Ramos (cell line): Measurements from ENCODE around the gene ASB6.
"Not testable (repeated sequence)": the region's sequence is repeated elsewhere in the genome, so short reads cannot be mapped to it uniquely, and the experiment has no call there.

Source experiments
- in situ Hi-C: fragments of 300-500 bp; cut with MboI; formaldehyde crosslinking; loops from one replicate; pipeline ENCODE4 v1.14.3; 2022; ENCODE audit warnings: low sequenced_read_pairs; ENCODE audit not compliant: unreplicated experiment

ASB6 gene

DNA sequence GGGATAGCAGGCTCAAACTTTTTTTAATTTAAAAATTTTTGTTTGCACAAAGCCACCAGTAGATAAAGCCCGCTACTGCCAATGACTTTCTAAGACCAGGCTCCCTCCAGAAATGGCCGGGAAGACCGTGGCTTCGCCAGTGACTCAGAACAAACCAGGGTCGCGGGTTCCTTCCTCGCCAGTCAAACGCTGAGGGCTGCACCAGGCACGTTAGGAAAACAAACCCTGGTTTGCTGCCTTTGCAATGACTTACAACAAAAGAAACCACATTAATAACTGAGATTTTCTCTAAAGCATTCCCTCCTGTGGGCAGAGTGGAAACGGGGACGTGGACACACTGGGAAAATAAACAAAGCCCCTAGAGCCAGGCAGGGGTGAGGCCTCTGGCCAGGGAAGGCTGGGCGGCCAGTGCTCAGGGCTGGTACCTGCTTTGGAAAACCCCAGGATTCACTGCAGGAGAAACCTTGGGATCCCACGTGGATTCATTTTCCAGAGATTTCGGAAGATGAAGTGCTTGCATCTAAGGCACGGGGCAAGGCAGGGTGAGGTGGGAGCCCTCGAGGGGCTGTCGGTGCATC lies 27.3 kb upstream of the ASB6 start:
- in situ Hi-C loops, result no loop called here

DNA sequence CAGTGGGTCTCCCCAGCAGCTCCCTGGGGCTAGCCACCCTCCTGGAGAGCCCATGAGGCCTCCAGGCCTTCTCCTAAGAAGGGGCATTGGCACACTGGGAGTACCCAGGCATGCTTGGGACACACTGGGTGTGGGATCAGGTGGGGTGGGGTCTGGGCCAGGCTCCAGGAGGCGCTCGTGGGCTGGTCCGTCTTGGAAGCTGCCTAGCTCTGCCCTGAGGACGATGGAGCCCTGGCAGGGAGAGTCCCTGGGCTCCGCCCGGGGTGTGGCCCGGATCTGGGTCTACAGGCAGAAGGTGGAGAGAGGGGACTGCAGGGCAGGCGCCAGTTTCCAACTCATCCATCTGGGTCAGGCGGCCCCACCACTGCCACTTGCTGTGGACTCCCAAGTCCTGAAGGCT lies 25.9 kb upstream of the ASB6 start:
- in situ Hi-C loops, result no loop called here

DNA sequence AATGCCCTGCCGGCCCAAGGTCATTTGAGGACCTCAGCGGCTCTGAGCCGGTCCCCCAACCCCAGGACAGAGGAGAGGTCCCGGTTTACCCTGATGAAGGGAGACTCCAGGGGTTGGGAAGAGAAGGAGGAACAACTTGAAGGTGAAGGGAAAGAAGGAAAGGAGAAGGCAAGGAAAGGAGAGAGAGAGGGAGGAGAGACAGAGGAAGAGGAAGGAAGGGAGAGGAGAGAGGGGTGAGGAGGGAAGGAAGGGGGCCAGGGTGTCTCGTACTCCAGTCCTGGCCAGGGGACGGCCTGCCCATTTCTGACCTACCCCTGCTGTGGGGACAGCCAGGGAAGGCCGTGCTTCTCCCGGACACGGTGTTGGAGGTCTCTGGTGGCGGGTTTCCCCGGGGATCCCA lies 25.4 kb upstream of the ASB6 start:
- in situ Hi-C loops, result no loop called here

DNA sequence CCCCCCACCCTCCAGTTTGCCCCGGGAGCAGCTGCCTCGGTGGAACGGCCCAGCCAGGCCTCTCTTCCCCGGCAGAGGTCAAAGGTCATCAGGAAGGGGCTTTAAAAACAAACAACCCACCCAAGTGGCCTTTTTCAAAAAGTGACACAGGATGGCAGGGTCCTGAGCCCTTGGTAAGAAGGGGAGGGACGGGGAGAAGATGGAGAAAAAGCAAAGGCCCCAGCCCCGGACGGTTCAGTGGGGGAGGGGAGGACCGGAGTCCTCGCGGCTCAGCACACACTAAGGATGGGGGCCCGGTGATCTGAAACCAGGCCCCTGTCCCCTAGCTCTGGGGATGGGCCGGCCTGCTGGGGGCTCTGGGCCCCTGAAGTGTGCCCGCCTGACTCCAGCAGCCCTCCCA lies 24.6 kb upstream of the ASB6 start:
- in situ Hi-C loops, result no loop called here

DNA sequence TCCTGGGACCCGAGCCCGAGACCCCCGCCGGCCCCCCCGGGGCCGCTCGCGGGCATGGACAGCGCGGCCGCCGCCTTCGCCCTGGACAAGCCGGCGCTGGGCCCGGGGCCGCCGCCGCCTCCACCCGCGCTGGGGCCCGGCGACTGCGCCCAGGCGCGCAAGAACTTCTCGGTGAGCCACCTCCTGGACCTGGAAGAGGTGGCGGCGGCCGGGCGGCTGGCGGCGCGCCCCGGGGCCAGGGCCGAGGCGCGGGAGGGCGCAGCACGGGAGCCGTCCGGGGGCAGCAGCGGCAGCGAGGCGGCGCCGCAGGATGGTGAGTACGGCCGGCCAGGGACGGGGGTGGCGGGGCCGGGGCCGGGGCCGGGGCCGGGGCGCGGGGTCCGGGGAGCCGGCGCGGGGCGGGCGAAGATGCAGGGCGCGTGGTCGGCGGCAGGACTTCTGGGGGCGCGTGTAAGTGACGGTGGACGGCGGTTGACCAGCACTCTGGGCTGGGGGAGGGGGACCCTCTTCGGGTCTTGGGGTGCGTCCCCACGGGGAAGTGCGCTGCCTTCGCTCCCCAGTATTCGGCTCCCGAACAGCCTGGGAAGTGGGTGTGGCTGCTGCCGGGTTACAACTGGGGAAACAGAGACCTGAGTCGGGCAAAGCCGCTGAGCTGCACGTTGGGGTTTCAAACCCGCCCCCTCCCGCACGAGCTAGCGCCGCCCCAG lies 24.0 kb upstream of the ASB6 start:
- in situ Hi-C loops, result no loop called here

DNA sequence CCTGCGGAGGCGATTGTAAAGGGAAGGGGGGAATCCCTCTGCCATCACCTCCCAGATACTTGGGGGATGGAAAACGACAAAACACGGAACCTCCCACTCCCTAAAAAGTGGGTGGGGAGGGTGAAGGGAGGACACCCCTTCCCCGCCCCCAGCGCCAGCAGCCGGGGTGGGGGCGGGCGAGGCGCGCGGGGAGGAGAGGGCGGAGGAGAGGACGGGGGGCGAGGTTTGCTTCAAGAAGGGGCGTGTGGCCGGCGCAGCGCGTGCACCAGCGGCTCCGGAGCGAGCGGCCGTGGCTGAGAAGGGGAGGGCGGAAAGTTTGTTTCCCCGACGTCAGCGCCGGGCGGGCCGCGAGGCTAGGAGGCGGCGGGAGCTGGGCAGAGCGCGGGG lies 23.4 kb upstream of the ASB6 start, which contains the start of gene PRRX2:
PRRX2 (plus strand) TSS at position 259 of the 387 bp plus-strand sequence. CDS start 221 bp downstream, outside the sequence.
- in situ Hi-C loops, result no loop called here

DNA sequence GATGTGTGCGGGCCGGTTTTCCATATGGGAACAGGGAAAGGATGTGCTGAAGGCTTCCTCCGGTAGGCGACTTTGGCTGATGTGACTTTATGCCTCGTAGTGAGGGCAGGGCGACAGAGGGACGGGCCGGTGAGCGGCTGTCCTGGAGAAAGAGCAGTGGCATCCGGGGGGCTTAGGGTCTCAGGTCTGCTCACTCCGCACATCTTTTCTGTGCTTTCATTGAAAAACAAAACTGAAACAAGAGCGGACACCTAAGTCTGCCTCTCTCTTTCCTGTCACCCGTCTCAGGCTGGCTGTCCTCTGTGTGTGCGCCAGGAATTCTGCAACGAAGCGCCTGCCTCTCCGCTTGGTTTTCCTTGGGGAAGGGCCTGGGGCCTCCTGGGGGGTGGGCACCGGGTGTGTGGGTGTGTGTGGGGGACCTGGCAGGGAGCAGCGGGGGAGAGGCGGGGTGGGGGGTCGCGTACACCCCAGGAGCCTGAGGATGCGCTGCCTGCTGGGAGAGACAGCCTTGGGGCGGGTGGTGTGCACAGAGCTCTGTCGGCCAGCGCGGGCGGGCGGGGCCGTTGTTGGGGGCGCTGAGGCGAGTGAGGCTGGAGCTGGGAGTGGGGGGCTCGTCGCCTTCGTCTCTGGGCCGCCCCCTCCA lies 22.9 kb upstream of the ASB6 start:
- in situ Hi-C loops, result no loop called here

DNA sequence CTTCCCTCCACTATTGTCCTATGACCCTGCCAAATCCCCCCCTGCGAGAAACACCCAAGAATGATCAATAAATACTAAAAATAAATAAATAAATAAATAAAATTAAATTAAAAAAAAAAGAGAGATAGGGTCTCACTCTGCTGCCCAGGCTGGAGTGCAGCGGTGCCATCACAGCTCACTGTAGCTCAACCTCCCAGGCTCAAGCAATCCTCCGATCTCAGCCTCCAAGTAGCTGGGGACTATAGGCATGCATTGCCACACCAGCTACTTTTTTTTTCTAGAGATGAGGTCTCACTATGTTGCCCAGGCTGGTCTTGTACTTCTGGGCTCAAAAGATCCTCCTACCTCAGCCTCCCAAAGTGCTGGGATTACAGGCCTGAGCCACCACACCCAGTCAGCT lies 20.3 kb upstream of the ASB6 start:
- in situ Hi-C loops, result not testable (repeated sequence)

DNA sequence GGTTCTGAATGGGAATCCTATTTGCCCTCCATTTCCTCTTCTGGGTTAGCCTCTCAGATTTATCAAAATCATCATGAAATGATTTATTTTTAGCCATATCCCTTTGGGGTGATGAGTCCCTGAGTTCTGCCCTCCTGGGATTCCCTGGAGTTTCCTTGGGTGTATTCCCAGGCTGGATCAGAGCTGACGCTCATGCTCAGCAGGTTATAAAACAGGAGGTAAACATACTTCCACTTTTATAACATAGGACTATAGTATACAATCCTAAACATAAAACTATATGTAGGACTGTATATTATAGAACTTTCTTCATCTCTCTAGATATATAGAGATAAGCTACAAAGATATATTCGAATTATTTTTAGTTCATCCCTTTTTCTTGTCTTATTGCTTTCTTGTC lies 19.1 kb upstream of the ASB6 start:
- in situ Hi-C loops, result no loop called here

DNA sequence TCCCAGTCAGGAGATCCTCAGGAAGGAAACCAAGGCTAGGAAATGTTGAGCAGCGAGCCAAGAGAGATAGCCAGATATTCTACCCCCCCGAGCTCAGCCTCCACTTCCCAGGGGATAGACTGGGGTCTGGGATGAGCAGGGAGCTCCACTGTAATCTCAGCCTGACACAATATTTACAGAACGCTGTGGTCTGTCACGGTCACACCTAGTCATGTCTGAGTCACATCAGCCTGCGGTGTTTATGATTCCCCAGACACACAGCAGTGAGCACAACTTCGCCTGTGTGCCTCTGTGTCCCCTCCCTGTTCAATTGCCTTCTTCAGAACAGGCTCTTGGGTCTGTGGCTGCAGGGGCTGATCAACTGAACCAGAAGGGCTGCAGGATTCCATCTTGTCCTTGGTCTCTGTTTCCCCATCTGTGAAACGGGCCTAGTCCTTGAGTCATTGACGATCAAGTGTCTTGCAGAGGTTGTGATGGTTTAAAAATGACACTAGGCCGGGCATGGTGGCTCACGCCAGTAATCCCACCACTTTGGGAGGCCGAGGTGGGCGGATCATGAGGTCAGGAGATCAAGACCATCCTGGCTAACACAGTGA lies 14.9 kb upstream of the ASB6 start:
- in situ Hi-C loops, result loop anchor here (10.0 kb wide), 1 partner anchor 128 kb away; no protein-coding TSS in a partner anchor

DNA sequence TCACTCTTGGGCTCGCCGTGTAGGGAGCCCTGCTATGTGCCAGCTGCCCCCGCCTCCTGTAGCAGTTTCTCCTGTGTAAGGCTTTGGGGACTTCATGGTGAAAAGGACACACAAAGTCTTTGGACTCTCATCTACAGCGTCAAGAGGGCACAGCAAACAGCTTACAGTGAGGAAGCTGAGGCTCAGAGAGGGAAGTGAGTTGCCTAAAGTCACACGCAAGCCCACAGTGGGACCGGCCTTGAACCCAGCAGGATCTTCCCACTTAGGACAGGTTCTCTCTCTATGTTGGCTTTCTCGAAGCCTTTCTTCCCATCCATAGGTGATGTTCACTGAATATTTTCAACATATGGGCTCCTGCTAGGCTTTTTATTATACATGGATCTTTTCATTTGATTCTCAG lies 13.7 kb upstream of the ASB6 start:
- in situ Hi-C loops, result loop anchor here (10.0 kb wide), 1 partner anchor 129 kb away; no protein-coding TSS in a partner anchor

DNA sequence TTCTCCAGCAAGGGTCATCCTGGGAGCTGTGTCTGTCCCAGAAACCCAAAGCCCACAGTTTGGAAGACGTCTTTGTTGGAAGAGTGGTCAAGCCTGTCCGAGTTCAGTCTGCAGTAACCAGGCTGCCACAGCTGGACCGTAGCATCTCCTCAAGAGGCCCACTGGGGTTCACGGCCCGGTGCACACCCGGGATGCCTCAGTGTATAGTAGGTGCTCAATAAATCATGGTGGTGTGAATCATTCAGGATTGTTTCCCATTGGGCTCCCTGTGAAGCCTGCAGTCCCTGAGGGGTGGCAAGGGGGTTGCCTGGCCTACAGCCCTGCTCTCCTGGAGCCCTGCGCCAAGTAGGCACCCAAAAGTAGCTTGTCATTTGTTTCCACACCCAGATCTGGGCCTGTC lies 13.2 kb upstream of the ASB6 start:
- in situ Hi-C loops, result loop anchor here (10.0 kb wide), 1 partner anchor 130 kb away; no protein-coding TSS in a partner anchor

DNA sequence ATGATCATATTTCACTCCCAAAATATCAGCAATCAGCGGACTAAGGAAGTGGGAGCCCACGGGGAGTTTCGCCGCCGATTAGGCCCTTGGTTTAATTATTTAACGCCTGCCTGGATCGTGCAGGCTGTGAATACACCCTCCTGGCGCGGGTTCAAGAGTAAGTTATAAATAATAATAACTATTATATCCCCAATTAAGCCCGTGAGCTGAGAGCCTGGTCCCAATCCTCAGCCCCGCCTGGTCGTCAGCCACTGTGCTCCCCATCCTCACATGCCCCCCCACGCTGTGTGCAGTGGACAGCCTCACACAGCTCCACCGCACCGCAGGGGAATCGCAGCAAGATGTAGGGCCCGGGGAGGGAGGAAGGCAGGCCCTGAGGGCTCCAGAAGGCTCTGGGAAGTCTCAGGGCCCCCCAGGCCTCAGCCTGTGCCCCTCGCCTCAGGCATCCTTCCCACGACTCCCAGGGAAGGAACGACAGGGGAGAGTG lies 12.6 kb upstream of the ASB6 start:
- in situ Hi-C loops, result loop anchor here (10.0 kb wide), 1 partner anchor 130 kb away; no protein-coding TSS in a partner anchor

DNA sequence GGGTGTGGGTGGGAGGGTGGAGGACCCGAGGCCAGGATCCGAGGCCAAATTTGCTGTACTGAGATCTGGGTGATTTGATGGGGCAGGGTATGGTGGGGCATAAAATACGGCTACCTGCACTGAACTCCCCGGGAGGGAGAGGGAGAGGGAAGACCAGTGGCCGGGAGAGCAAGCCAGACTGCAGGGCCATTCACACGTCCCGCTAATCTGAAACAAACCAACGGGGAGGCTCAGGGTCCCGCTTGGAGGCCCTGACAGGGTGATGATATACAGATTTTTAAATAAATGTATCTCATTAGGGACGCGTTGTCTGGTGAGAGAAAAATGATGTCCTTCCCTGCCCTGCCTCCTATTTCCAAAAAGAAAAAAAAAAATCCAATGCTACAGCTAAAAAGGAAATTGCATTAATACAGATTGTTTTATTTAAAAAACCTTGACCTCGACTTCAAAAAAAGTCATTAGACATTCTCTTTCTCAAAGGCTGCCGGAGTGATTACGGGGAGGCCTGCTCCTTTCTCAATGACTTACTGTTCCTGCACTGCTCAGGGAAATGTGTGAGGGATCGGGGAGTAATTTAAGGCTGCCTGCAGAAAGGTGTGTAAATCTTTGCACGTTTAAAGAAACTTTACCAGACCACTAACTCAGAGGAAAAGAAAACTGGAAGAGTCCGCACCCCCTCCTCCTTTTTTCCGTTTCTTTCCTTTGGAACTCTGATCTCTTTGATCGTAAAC lies 12.0 kb upstream of the ASB6 start:
- in situ Hi-C loops, result loop anchor here (10.0 kb wide), 1 partner anchor 131 kb away; no protein-coding TSS in a partner anchor

DNA sequence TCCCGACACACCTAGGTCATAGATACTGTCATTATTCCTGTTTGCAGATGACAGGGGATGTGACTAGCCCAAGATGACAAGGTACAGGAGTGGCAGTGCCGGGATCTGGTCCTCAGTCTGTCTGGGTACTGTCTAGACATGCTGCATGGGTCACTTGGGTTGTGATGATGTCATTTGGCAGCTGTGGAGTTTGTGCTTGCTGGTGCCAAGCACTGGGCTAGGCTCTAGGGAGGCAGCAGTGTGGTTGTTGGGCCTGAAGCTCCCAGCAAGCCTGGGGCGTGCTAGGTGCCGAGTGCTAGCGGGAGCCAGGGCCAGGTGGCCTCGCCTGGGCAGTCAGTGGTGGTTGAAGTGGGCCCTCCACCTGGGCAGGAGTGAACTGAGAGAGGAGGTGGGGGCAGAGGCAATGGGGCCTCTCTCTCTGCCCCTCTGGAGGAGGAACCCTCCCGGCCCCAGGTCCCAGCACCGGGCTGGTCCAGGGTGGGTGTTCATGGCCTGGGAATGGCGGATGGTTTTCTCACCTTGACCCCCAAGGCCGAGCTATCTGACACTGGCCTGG lies 8.8 kb upstream of the ASB6 start:
- in situ Hi-C loops, result loop anchor here (10.0 kb wide), 1 partner anchor 134 kb away; no protein-coding TSS in a partner anchor

DNA sequence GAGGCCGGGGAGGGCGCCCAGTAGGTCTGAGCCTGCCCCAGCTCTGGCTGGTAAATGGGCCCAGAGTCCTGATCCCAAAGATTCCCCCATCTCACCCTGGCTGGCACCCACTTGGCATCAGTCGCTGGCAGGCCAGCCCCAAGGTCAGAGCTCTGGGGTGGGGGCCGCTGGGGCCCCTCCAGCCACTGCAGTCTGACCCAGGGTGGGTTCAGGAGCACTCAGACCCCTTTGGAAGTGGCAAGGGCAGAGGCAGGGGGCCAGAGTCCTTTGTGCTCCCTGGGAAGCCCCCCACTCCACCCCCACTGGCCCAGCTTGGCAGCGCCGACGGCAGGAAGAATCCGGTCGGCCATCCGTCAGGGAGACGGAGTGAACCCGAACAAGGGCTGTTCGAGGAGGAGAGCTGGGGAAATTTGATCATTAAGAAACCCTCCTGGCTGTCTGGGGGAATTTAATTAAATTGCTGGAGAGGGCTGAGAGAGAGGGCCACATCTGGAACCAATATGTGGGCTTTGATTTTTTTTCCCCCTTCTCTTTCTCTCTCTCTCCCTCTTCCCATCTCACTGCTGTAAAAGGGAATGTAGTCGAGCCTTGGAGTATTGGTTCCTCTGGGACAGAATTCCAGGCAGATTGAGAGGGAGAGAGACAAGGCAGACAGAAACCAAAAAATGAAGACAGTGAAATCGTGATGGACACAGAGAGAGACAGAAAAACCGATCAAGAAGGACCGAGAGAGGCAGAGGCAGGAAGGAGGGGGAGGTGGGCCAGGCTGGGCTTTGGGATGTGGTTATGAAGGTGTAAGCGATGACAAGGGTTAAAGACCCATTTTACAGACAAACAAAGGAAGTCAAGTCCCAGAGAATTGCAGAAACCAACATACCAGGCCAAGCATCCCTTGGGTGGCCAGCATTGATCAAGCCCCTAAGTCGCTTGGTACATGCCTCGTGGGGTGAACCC lies 8.1 kb upstream of the ASB6 start:
- in situ Hi-C loops, result loop anchor here (10.0 kb wide), 1 partner anchor 135 kb away; no protein-coding TSS in a partner anchor

DNA sequence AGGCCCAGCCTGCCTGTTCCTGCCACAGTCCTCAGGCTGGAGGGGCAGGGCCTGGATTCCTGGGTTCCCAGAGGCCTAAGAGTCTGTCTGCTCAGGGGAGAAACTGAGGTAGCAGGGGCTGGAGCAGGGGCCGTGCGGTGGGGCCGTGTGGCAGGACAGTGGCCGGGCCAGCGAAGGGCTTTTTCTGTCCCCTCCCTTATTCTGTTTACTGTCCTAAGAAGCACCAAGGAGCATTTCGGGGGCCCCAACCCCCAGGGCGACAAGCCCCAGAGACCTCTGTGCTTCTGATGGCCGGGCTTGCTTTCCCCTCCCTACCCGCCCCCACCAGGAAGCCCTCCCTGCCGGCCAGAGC lies 6.8 kb upstream of the ASB6 start:
- in situ Hi-C loops, result no loop called here

DNA sequence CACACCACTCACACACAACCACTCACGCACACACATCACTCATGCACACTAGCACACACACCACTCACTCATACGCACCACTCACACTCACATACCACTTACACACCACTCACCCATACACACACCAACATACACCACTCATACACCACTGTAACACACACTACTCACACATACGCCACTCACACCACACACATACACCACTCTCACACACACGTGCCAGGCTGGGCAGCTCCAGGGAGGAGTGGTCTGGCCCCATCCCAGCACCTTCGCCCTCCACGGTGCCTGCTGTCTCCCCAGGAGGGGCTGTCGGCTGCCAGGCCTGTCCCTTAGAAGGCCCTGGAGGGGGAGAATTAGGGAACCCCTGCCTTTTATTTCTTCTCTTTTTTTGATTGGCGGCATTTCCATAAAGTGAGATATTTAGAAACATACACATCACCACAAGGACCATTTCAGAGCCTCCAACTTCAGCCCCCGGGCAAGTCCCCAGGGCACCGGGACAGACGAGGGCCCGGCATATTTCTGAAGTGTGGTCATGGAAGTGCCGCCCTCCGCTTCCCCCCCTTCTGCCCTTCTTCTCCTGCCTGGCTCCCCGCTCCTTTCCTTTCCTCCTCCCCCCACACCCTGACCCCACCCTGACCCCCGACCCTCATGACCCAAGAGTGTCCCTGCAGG lies 6.3 kb upstream of the ASB6 start:
- in situ Hi-C loops, result no loop called here
